ENCODE results near the gene RAD9A.
A peak's percentile ranks its signal among the peaks of the same experiment; 100 is the strongest.

Gene RAD9A

GRCh38 chr11:67435727-67436458, 44.1 kb downstream of the RAD9A start:
- Histone ChIP-seq H3K4me1 (ENCODE audit: control insufficient read depth in 1 of 2, insufficient read depth in 2 of 2, low read length in 2 of 2) (peaks cover 0 to 4% of the 10 kb centered on the region in 2 donors), H3K4me3 (ENCODE audit: low read depth in 1 of 2, low read length in 2 of 2) (no peak overlapping the region), H3K27me3 (ENCODE audit: low read depth, low read length) (no peaks in the 10 kb centered on the region), H3K36me3 (ENCODE audit: control insufficient read depth in 1 of 2, insufficient read depth in 2 of 2, low read length in 2 of 2) (peaks cover 11 to 87% of the 10 kb centered on the region in 2 donors), H3K9me3 (ENCODE audit: control insufficient read depth in 1 of 2, low read length in 2 of 2) (no peaks in the 10 kb centered on the region), H3K27ac (ENCODE audit: low read length) (no peak overlapping the region)

GRCh38 chr11:67436459-67437081, 44.8 kb downstream of the RAD9A start:
- Histone ChIP-seq H3K4me1 (ENCODE audit: control insufficient read depth in 1 of 2, insufficient read depth in 2 of 2, low read length in 2 of 2) (peaks cover 0 to 4% of the 10 kb centered on the region in 2 donors), H3K36me3 (ENCODE audit: control insufficient read depth in 1 of 2, insufficient read depth in 2 of 2, low read length in 2 of 2) (peaks cover 11 to 87% of the 10 kb centered on the region in 2 donors), H3K27ac (ENCODE audit: low read length) (no peak overlapping the region), H3K4me3 (ENCODE audit: low read depth in 1 of 2, low read length in 2 of 2) (peak overlapping the region in 1 of 2 donors; percentile 3), H3K27me3 (ENCODE audit: low read depth, low read length) (no peaks in the 10 kb centered on the region), H3K9me3 (ENCODE audit: control insufficient read depth in 1 of 2, low read length in 2 of 2) (no peaks in the 10 kb centered on the region)

DNA sequence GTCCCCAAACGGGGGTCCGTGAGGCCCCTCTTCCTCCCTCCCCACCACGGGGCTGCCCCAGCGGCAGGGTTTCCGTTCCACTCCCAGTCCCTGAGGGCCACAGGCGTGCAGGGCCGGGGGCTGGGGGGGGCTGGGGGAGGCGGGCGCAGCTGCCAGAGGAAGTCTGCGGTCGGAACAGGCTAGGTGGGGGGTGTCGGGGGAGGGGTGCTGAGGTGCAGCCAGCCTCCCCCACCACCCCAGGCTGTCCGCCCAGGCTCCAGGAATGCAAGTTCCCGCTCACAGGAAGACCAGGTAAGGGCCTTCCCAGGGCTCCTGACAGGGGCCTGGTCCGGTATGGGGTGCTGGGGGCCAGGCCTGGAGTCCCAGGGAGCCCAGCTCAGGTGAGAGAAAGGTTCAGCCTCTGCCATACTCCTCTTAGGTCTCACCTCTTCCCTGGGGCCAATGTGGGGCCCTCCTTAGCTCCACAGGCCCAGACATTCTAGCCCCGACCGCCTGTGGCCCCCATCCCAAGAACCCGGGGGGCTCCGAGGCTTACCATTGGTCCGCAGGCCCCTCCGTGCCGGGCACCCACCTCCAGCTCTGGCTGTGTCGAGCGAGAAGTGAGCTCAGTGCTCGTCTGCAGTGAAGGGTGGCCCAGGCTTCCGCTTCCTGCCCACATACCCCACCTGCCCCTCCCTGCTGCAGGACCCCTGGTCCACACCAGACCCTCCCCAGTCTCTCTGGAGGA, 45.5 kb downstream of the RAD9A start, which contains the start of gene PTPRCAP:
Gene PTPRCAP, minus strand, starts transcription at position 601 of the 727 bp plus-strand sequence. Its CDS starts 63 bp downstream, at position 538.
- Histone ChIP-seq H3K27ac (ENCODE audit: low read length) (no peak within 1 kb of the TSS), H3K36me3 (ENCODE audit: control insufficient read depth in 1 of 2, insufficient read depth in 2 of 2, low read length in 2 of 2) (peaks cover 11 to 85% of the 10 kb centered on the region in 2 donors), H3K4me1 (ENCODE audit: control insufficient read depth in 1 of 2, insufficient read depth in 2 of 2, low read length in 2 of 2) (peaks cover 0 to 9% of the 10 kb centered on the region in 2 donors), H3K27me3 (ENCODE audit: low read depth, low read length) (no peaks in the 10 kb centered on the region), H3K4me3 (ENCODE audit: low read depth in 1 of 2, low read length in 2 of 2) (peak within 1 kb of the TSS in 1 of 2 donors; percentile 3), H3K9me3 (ENCODE audit: control insufficient read depth in 1 of 2, low read length in 2 of 2) (no peaks in the 10 kb centered on the region)

GRCh38 chr11:67437809-67438157, 46.0 kb downstream of the RAD9A start:
- Histone ChIP-seq H3K36me3 (ENCODE audit: control insufficient read depth in 1 of 2, insufficient read depth in 2 of 2, low read length in 2 of 2) (peaks cover 6 to 81% of the 10 kb centered on the region in 2 donors), H3K27me3 (ENCODE audit: low read depth, low read length) (no peaks in the 10 kb centered on the region), H3K4me1 (ENCODE audit: control insufficient read depth in 1 of 2, insufficient read depth in 2 of 2, low read length in 2 of 2) (peaks cover 0 to 14% of the 10 kb centered on the region in 2 donors), H3K9me3 (ENCODE audit: control insufficient read depth in 1 of 2, low read length in 2 of 2) (no peaks in the 10 kb centered on the region), H3K4me3 (ENCODE audit: low read depth in 1 of 2, low read length in 2 of 2) (no peak overlapping the region), H3K27ac (ENCODE audit: low read length) (no peak overlapping the region)

- Histone ChIP-seq H3K4me3 (ENCODE audit: low read depth in 1 of 2, low read length in 2 of 2) (no peak overlapping the region), H3K27me3 (ENCODE audit: low read depth, low read length) (no peaks in the 10 kb centered on the region), H3K36me3 (ENCODE audit: control insufficient read depth in 1 of 2, insufficient read depth in 2 of 2, low read length in 2 of 2) (peaks cover 4 to 76% of the 10 kb centered on the region in 2 donors), H3K9me3 (ENCODE audit: control insufficient read depth in 1 of 2, low read length in 2 of 2) (no peaks in the 10 kb centered on the region), H3K4me1 (ENCODE audit: control insufficient read depth in 1 of 2, insufficient read depth in 2 of 2, low read length in 2 of 2) (peaks cover 0 to 15% of the 10 kb centered on the region in 2 donors), H3K27ac (ENCODE audit: low read length) (no peak overlapping the region)
These were observed 46.5 kb downstream of the RAD9A start for GRCh38 chr11:67438158-67438902.

- Histone ChIP-seq H3K4me1 (ENCODE audit: control insufficient read depth in 1 of 2, insufficient read depth in 2 of 2, low read length in 2 of 2) (peaks cover 0 to 15% of the 10 kb centered on the region in 2 donors), H3K27ac (ENCODE audit: low read length) (no peak overlapping the region), H3K36me3 (ENCODE audit: control insufficient read depth in 1 of 2, insufficient read depth in 2 of 2, low read length in 2 of 2) (peaks cover 0 to 63% of the 10 kb centered on the region in 2 donors)
These were observed 47.8 kb downstream of the RAD9A start for GRCh38 chr11:67439321-67440228.

GRCh38 chr11:67440229-67441097, 48.7 kb downstream of the RAD9A start:
- Histone ChIP-seq H3K27ac (ENCODE audit: low read length) (no peak overlapping the region), H3K4me1 (ENCODE audit: control insufficient read depth in 1 of 2, insufficient read depth in 2 of 2, low read length in 2 of 2) (peaks cover 0 to 15% of the 10 kb centered on the region in 2 donors)

More at GRCh38 chr11:67439321-67440228, 47.8 kb downstream of the RAD9A start:
- Histone ChIP-seq H3K4me3 (ENCODE audit: low read depth in 1 of 2, low read length in 2 of 2) (no peak overlapping the region), H3K27me3 (ENCODE audit: low read depth, low read length) (no peaks in the 10 kb centered on the region), H3K9me3 (ENCODE audit: control insufficient read depth in 1 of 2, low read length in 2 of 2) (no peaks in the 10 kb centered on the region)

GRCh38 chr11:67441098-67441563, 49.3 kb downstream of the RAD9A start:
- no peaks in the 10 kb centered on the region for H3K27me3 ChIP-seq (ENCODE audit: low read depth, low read length)
- peaks cover 0 to 15% of the 10 kb centered on the region in 2 donors for H3K4me1 ChIP-seq (ENCODE audit: control insufficient read depth in 1 of 2, insufficient read depth in 2 of 2, low read length in 2 of 2)
- H3K36me3 ChIP-seq (ENCODE audit: control insufficient read depth in 1 of 2, insufficient read depth in 2 of 2, low read length in 2 of 2) = peaks cover 0 to 48% of the 10 kb centered on the region in 2 donors
- no peak overlapping the region for H3K27ac ChIP-seq (ENCODE audit: low read length)
- H3K9me3 ChIP-seq (ENCODE audit: control insufficient read depth in 1 of 2, low read length in 2 of 2) = no peaks in the 10 kb centered on the region
- H3K4me3 ChIP-seq (ENCODE audit: low read depth in 1 of 2, low read length in 2 of 2) = no peak overlapping the region

More at GRCh38 chr11:67440229-67441097, 48.7 kb downstream of the RAD9A start:
- Histone ChIP-seq H3K27me3 (ENCODE audit: low read depth, low read length) (no peaks in the 10 kb centered on the region), H3K36me3 (ENCODE audit: control insufficient read depth in 1 of 2, insufficient read depth in 2 of 2, low read length in 2 of 2) (peaks cover 0 to 54% of the 10 kb centered on the region in 2 donors), H3K9me3 (ENCODE audit: control insufficient read depth in 1 of 2, low read length in 2 of 2) (no peaks in the 10 kb centered on the region), H3K4me3 (ENCODE audit: low read depth in 1 of 2, low read length in 2 of 2) (no peak overlapping the region)

DNA sequence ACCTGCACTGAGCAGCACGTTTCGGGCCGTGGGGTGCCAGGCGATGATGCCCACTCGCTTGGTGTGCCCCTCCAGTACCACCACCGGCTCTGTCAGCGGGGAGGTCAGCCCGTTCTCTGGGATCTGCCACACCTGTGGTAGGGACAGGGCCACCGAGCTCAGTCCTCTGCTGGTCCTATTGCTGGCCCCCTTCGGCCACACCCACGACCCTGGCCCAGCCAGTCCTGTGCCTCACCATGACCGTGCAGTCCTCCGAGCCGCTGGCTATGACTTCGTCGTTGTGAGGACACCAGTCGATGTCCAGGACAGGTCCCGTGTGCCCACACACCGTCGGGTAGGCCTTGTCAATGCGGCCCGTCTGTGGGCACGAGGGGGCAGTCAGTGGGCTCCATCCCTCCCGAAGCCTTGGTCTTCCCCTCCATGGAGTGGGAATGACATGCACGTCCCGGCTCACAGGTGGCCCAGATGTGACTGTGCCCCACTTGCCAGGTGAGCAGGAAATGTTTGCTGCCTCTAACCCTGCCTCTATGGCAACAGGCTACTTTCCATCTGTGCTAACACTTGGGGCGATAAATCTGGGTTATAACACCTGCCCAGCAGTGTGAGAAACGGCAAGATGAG, 50.1 kb downstream of the RAD9A start:
- H3K4me3 ChIP-seq (ENCODE audit: low read depth in 1 of 2, low read length in 2 of 2) = peak overlapping the region; percentile 68 to 70

More for the DNA sequence above, 50.1 kb downstream of the RAD9A start:
- no peaks in the 10 kb centered on the region for H3K27me3 ChIP-seq (ENCODE audit: low read depth, low read length)
- H3K27ac ChIP-seq (ENCODE audit: low read length) = no peak overlapping the region
- peaks cover 0 to 48% of the 10 kb centered on the region in 2 donors for H3K36me3 ChIP-seq (ENCODE audit: control insufficient read depth in 1 of 2, insufficient read depth in 2 of 2, low read length in 2 of 2)
- no peaks in the 10 kb centered on the region for H3K9me3 ChIP-seq (ENCODE audit: control insufficient read depth in 1 of 2, low read length in 2 of 2)
- H3K4me1 ChIP-seq (ENCODE audit: control insufficient read depth in 1 of 2, insufficient read depth in 2 of 2, low read length in 2 of 2) = peaks cover 0 to 15% of the 10 kb centered on the region in 2 donors
